CD4-positive, alpha-beta T cell treated with Interleukin-15 for 1 hour (primary cell): ENCODE measurements around the gene C11orf68.

Experiments used
- DNase-seq: peaks from one replicate; pipeline ENCODE4 v3.0.0-alpha.2; 2020

The C11orf68 gene

GRCh38 chr11:65888163-65888814, 30.6 kb downstream of the C11orf68 start, which contains the start of gene FIBP:
FIBP (minus strand) TSS chr11:65888471; CDS start chr11:65888418, 53 bp downstream.
- peak; percentile 96 for DNase-seq

DNA sequence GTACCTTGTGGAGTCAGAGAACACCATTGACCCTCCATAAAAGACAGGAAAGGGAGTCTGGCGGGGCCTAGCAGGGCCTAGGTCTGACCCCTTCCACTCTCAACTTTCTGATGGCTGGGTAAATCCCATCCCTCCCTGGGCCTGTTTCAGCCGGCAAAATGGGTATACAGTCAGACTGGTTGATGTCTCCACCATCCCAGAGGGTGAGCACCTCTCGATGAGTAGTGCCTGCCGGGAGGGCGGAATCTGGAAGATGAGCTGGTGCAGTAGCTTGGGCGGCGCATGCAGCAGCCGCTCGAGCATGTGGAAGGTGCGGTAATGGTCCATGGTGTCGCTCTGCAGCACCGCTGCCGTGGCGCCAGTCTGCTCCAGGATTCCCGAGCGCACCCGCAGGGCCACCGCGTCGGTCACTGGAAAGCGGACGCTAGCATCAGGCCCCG, 31.1 kb downstream of the C11orf68 start:
- DNase-seq = no peak

DNA sequence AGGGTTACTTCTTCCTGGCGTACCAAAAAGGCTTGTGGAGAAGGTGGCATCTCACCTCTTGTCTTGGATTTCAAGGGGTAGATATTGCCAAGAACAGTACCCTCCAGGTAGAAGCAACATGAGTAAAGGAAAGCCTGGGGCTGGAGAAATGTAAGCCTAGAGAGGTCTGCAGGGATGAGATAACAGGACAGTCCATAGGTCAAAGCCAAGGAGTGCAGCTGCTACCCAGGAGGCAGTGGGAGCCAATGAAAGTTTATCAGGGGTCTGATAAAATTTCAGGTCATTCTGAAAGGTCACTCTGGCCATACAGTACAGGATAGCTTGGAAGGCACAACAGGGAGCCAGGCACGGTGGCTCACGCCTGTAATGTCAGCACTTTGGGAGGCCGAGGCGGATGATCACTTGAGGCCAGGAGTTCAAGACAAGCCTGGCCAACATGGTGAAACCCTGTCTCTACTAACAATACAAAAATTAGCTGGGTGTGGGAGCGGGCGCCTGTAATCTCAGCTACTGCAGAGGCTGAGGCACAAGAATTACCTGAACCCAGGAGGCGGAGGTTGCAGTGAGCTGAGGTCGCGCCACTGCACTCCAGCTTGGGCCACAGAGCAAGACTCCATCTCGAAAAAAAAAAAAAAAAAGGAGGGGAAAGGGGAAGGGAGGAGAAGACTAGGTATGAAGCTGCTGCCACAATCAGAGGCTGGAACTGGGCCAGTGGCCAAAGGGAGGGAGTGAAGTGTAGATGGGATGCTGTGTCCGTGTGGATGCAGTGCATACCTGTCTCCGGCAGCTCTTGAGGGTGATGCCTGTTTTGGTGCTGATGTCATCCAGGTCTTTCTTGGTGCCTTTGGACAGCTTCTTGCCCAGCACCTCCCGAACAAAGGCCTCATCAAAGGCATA, 31.8 kb downstream of the C11orf68 start:
- DNase-seq = no peak

DNA sequence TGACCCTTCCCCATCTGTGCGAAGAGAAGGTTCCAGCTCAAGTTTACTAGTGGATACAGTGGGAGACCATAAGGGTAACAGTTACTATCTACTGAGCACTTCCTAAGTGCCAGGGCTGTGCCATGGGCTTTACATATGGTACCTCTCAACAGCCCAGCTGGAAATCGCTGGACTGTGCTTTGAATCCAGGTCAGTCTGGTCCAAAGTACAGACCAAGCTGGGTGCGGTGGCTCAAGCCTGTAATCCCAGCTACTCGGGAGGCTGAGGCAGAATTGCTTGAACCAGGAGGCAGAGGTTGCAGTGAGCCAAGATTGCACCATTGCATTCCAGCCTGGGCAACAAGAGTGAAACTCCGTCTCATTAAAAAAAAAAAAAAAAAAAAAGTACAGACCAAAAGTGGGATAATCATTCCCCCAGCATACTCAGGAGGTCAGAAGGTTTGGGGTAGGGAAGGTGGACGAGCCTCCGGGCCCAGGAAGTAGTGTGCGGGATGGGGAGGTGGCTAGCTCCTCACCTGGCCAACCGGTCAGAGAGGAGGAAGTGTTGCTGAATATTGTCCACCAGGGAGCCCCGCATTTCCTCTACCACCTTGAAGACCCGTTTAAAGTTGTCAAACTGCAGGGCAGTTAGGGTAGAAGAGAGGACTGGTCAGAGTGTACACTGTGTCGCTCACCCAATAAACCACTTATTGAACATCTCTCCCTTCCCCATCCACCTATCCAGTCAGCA, 32.9 kb downstream of the C11orf68 start:
- no peak for DNase-seq

DNA sequence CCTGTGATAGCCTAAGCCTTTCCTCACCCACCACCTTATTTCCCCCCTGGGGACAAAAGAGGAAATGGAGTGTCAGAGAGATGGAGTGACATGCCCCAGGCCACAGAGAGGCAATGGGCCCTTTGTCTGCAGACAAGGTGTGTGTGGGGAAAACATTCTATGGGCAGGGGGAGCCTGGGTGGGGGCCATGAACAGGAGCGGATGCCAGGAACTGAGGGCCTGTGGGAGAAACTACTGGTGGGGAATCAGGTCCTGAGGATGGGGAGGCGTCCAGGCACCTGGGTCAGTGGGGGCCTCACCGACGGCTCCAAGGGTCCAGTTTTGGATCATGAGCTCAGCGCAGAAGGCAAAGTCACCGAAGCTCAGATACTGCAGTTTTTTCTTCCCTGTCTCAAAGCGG, 33.6 kb downstream of the C11orf68 start:
- no peak for DNase-seq

DNA sequence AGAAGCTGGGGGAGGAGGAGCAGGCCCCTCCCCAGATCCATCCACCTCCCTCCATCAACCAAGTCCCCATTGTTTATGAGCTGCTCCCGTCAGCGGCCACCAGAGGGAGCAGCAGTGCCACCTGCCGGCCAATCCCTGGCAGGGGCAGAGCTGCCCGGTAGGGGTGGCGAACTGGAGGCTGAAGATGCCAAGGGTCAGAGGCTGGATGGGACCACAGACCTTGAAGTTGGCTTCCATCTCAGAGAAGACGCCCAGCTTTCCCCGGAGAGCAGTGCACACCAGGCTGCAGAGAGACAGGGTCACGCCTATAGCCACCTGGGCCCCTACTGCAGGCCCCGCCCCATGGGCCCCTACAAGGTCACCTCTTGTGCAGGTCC, 34.2 kb downstream of the C11orf68 start:
- peak; percentile 80 for DNase-seq

DNA sequence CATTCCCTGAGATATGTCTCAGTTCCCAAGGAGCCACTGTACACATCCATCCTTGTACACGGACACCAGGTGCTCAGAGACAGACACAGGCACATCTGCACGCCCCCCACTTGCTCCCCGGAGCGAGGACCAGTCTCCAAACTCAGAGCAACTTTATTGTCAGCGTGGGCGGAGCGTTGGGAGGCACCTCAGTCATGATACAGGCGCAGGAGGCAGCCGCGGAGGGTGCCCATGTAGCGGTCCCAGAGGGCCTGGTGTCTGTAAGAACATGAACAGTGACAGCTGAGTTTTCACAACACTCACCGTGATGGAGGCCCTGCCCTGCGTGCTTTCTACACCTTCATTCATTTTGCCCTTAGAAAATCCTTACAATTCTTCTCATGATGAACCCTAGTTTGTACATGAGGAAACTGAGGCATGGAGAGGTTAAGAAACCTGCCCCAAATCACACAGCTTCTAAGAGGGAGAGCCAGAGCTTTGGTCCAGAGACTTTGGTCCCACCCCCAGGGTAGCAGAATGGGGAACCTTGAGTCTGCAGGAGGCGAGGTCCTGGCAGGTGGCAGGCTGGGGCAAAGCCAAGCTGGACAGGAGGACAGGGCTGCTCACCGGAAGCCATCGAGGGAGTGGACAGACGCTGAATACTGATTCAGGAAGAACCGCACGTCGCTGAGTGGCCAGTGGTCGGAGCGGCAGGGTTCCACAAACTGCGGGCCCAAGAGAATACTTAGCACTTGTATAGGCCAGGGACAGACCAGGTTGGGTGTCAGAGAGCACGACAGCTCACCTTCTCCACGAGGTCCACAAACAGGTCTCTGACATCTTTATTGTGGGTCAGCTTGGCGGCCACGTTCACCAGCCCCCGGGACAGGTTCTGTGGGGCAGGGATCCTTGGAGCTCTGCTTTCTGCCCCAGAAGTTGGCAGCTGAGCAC, 34.8 kb downstream of the C11orf68 start:
- no peak for DNase-seq

GRCh38 chr11:65883058-65883761, 35.7 kb downstream of the C11orf68 start:
- DNase-seq = no peak

- DNase-seq = no peak
Measured at GRCh38 chr11:65882120-65883057, 36.5 kb downstream of the C11orf68 start.

- no peak for DNase-seq
Measured at GRCh38 chr11:65880844-65881421, 37.9 kb downstream of the C11orf68 start.

- no peak for DNase-seq
Measured at GRCh38 chr11:65880027-65880426, 38.8 kb downstream of the C11orf68 start.

DNA sequence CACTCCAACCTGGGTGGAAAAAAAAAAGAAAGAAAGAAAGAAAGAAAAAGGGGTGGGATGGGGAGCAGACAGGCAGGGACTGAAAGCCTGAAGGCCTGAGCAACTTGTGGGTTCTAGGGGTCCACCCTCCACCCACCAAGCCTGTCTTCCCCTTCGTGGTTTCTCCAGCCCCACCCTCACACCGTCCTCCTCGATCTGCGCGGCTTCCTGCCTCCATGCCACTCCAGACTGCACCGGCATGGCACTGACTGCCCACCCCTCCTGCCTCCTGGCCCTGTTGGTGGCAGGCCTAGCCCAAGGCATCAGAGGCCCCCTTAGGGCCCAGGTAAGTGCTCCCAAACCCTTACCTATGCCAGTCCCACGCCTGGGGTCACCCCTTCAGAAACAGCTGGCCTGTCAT, 39.2 kb downstream of the C11orf68 start, which contains the start of gene CTSW:
Gene CTSW (plus strand): TSS at position 221 of the 400 bp plus-strand sequence. CDS start 18 bp downstream, at position 239.
- peak; percentile 46 for DNase-seq

GRCh38 chr11:65873318-65874156, 45.3 kb downstream of the C11orf68 start:
- peak; percentile 95 for DNase-seq

DNA sequence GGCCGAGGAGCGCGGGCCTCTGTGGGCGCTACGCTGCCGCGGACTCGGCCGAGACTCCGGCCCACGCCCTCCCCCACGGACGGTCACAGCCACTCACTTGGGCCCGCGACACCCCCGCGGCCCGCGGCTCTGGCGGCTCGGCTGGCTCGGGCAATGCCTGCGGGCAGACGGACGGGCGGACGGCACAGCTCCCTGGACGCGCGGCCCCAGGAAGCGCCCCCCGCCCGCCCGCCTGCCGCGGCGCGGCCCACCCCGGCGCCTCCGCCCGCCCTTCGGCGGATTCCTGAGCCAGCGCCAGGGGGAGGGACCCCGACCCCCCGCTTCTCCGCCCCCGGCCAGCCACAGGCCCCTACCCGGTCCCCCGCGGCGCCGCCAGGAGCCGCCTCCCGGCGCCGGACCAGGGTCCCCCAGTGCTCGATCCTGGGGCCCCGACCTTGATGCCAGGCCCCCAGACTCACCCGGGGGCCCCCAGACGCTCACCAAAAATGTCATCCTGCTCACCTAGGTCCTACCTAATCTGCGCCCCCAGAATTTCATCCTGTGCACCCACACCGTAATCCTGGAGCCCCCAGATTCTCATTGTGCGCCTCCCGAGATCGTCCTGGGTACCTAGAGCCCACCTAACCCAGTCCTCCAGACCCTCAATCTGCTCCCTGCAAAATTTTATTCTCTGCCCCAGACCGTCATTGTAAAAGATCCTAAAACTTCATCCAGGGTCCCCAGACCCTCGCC, 46.1 kb downstream of the C11orf68 start, which contains the start of gene EFEMP2:
Gene EFEMP2 (minus strand): TSS at position 215 of the 732 bp plus-strand sequence. CDS start 446 bp downstream, outside the sequence.
- no peak for DNase-seq

GRCh38 chr11:65871811-65872548, 46.9 kb downstream of the C11orf68 start:
- no peak for DNase-seq

- DNase-seq = no peak
Measured at GRCh38 chr11:65870706-65871681, 47.9 kb downstream of the C11orf68 start.
